Measurements from ENCODE around the gene SDHA. TPM values are rescaled to one million over a fixed set of nuclear protein-coding genes. Genes with fewer than 3 reads are reported as not detected.
"Not testable (repeated sequence)": the region's sequence is repeated elsewhere in the genome, so short reads cannot be mapped to it uniquely, and the experiment has no call there.

The SDHA gene
- total and polyA plus RNA-seq, 2 donors (not counting 1 experiment from before 2014, with no cell fraction given): 77.2 to 137 TPM

DNA sequence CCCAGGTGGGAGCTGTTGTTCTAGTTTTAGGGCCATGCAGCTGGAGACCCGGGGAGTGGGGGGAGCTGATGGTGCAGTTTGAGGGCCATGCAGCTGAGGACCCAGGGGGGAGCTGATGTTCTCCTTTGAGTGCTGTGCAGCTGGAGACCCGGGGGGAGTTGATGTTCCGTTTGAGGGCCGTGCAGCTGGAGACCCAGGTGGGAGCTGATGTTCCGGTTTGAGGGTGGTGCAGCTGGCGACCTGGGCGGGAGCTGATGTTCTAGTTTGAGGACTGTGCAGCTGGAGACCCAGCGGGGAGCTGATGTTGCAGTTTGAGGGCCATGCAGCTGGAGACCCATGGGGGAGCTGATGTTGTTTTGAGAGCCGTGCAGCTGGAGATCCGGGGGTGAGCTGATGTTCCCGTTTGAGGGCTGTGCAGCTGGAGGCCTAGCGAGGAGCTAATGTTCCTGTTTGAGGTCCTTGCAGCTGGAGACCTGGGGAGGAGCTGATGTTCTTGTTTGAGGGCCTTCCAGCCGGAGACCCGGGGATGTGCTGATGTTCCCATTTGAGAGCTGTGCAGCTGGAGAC is 68.0 kb downstream of the SDHA start:
- no peak overlapping the region for H2AFZ ChIP-seq (ENCODE audit: insufficient read depth, low read depth, low read length, poor library complexity, severe bottlenecking)
- Mint-ChIP-seq H3K4me3 (no peak overlapping the region), H3K27ac (no peak overlapping the region), H3K27me3 (no peaks in the 10 kb centered on the region), H3K4me1 (peaks cover 37% of the 10 kb centered on the region), H3K9me3 (ENCODE audit: insufficient read depth) (no peaks in the 10 kb centered on the region)
- TF ChIP-seq EZH2 (IDR thresholded peaks at IDR 0.05; ENCODE audit: borderline replicate concordance, insufficient read depth, low read depth, low read length, poor library complexity, severe bottlenecking): no peak
- TF ChIP-seq, protein P1, sequence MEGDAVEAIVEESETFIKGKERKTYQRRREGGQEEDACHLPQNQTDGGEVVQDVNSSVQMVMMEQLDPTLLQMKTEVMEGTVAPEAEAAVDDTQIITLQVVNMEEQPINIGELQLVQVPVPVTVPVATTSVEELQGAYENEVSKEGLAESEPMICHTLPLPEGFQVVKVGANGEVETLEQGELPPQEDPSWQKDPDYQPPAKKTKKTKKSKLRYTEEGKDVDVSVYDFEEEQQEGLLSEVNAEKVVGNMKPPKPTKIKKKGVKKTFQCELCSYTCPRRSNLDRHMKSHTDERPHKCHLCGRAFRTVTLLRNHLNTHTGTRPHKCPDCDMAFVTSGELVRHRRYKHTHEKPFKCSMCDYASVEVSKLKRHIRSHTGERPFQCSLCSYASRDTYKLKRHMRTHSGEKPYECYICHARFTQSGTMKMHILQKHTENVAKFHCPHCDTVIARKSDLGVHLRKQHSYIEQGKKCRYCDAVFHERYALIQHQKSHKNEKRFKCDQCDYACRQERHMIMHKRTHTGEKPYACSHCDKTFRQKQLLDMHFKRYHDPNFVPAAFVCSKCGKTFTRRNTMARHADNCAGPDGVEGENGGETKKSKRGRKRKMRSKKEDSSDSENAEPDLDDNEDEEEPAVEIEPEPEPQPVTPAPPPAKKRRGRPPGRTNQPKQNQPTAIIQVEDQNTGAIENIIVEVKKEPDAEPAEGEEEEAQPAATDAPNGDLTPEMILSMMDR (IDR thresholded peaks at IDR 0.05): no peak
- no peaks in the 10 kb centered on the region for H3K27me3 ChIP-seq (replicated peaks in 1 of 4; ENCODE audit: control extremely low read depth in 1 of 4, control insufficient read depth in 3 of 4, insufficient read depth in 4 of 4, low read length in 3 of 4)
- H3K4me2 ChIP-seq (replicated peaks; ENCODE audit: low read depth, low read length, poor library complexity, severe bottlenecking): no peak overlapping the region
- no peak overlapping the region for H3K27ac ChIP-seq (ENCODE audit: low read length in 2 of 2)
- ATAC-seq (ENCODE audit: low read depth): no peak
- no peak overlapping the region for H3K9ac ChIP-seq (ENCODE audit: low read length)
- POLR2A ChIA-PET: interaction anchor here (0.6 kb wide), 1 partner anchor 78 kb away, joined by 3 read pairs; no protein-coding TSS in a partner anchor
- H3K4me1 ChIP-seq (ENCODE audit: control insufficient read depth in 2 of 2, insufficient read depth in 2 of 2, low read length in 2 of 2): no peaks in the 10 kb centered on the region
- peaks cover 59% of the 10 kb centered on the region for H3K79me2 ChIP-seq (ENCODE audit: control insufficient read depth, insufficient read depth, low read length)
- no peak for DNase-seq
- CTCF ChIA-PET: interaction anchor here (0.7 to 1.2 kb wide), 2 partner anchors 11 to 31 kb away, joined by 3 read pairs; no protein-coding TSS in a partner anchor
- intact Hi-C loops (cut with micrococcal nuclease): no loop called here
- WGBS (ENCODE audit: insufficient coverage): 71% methylated on average over 14 of the region's 14 CpGs
- peaks cover 58% of the 10 kb centered on the region for H4K20me1 ChIP-seq (ENCODE audit: control insufficient read depth, insufficient read depth, low read length, poor library complexity, severe bottlenecking)
- no peak overlapping the region for H3K4me3 ChIP-seq (ENCODE audit: control extremely low read depth in 1 of 5, extremely low read depth in 1 of 5, insufficient read depth in 1 of 5, low read depth in 2 of 5, low read length in 4 of 5)
- peaks cover 0 to 21% of the 10 kb centered on the region in 2 experiments for H3K36me3 ChIP-seq (replicated peaks in 1 of 2; ENCODE audit: control extremely low read depth in 1 of 2, control insufficient read depth in 1 of 2, extremely low read depth in 1 of 2, insufficient read depth in 2 of 2, low read length in 1 of 2)
- H3K9me3 ChIP-seq (ENCODE audit: control extremely low read depth in 1 of 3, control insufficient read depth in 2 of 3, insufficient read depth in 1 of 3, low read length in 2 of 3): no peaks in the 10 kb centered on the region

DNA sequence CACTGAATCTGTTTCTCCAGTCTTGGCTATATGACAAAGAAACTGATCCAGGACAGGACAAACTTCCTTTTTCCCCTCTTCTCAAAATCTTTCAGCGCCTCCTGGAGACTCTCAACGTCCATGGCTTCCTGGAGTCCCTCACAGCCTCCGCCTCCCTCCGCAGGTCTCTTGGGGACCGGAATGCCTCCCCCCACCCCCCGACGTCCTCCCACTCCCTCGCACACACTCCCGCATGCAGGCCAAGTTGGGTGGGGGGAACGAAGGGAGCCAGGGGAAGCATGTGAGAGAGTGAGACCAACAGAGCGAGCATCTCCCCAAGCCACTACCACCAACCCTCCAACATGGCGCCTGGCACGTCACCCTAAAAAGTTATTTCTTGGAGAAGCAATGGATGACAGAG is 72.1 kb downstream of the SDHA start:
- H3K4me3 ChIP-seq (ENCODE audit: control extremely low read depth in 1 of 5, extremely low read depth in 1 of 5, insufficient read depth in 1 of 5, low read depth in 2 of 5, low read length in 4 of 5); H3K4me2 ChIP-seq (replicated peaks; ENCODE audit: low read depth, low read length, poor library complexity, severe bottlenecking); H3K27ac Mint-ChIP-seq; H3K4me1 ChIP-seq (ENCODE audit: control insufficient read depth in 2 of 2, insufficient read depth in 2 of 2, low read length in 2 of 2); H3K9me3 Mint-ChIP-seq (ENCODE audit: insufficient read depth); H3K9me3 ChIP-seq (ENCODE audit: control extremely low read depth in 1 of 3, control insufficient read depth in 2 of 3, insufficient read depth in 1 of 3, low read length in 2 of 3); ATAC-seq (ENCODE audit: low read depth); H2AFZ ChIP-seq (ENCODE audit: insufficient read depth, low read depth, low read length, poor library complexity, severe bottlenecking); intact Hi-C loops (cut with micrococcal nuclease); CTCF ChIA-PET; DNase-seq; POLR2A ChIA-PET; H3K9ac ChIP-seq (ENCODE audit: low read length); H3K4me3 Mint-ChIP-seq; H3K27ac ChIP-seq (ENCODE audit: low read length in 2 of 2); H3K27me3 Mint-ChIP-seq; H3K27me3 ChIP-seq (replicated peaks in 1 of 4; ENCODE audit: control extremely low read depth in 1 of 4, control insufficient read depth in 3 of 4, insufficient read depth in 4 of 4, low read length in 3 of 4): not testable (repeated sequence)
- Histone ChIP-seq H3K79me2 (ENCODE audit: control insufficient read depth, insufficient read depth, low read length) (peaks cover 36% of the 10 kb centered on the region), H4K20me1 (ENCODE audit: control insufficient read depth, insufficient read depth, low read length, poor library complexity, severe bottlenecking) (peaks cover 35% of the 10 kb centered on the region), H3K36me3 (replicated peaks in 1 of 2; ENCODE audit: control extremely low read depth in 1 of 2, control insufficient read depth in 1 of 2, extremely low read depth in 1 of 2, insufficient read depth in 2 of 2, low read length in 1 of 2) (peaks cover 0 to 14% of the 10 kb centered on the region in 2 experiments)
- WGBS (ENCODE audit: insufficient coverage): no CpG with 5 or more reads among the region's 13 CpGs
- peaks cover 20% of the 10 kb centered on the region for H3K4me1 Mint-ChIP-seq

DNA sequence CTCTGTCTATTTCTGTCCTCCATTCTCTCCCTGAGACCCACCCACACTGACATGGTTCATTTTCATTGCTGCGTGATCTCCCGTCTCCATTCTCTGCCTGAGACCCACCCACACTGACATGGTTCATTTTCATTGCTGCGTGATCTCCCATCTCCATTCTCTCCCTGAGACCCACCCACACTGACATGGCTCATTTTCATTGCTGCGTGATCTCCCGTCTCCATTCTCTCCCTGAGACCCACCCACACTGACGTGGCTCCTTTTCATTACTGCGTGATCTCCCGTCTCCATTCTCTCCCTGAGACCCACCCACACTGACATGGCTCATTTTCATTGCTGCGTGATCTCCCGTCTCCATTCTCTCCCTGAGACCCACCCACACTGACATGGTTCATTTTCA is 73.2 kb downstream of the SDHA start:
- Histone ChIP-seq H4K20me1 (ENCODE audit: control insufficient read depth, insufficient read depth, low read length, poor library complexity, severe bottlenecking) (peaks cover 24% of the 10 kb centered on the region), H3K36me3 (replicated peaks in 1 of 2; ENCODE audit: control extremely low read depth in 1 of 2, control insufficient read depth in 1 of 2, extremely low read depth in 1 of 2, insufficient read depth in 2 of 2, low read length in 1 of 2) (peaks cover 0 to 14% of the 10 kb centered on the region in 2 experiments), H3K79me2 (ENCODE audit: control insufficient read depth, insufficient read depth, low read length) (peaks cover 25% of the 10 kb centered on the region)
- intact Hi-C loops (cut with micrococcal nuclease); H3K4me3 Mint-ChIP-seq; H2AFZ ChIP-seq (ENCODE audit: insufficient read depth, low read depth, low read length, poor library complexity, severe bottlenecking); H3K9me3 Mint-ChIP-seq (ENCODE audit: insufficient read depth); CTCF ChIA-PET; ATAC-seq (ENCODE audit: low read depth); H3K9me3 ChIP-seq (ENCODE audit: control extremely low read depth in 1 of 3, control insufficient read depth in 2 of 3, insufficient read depth in 1 of 3, low read length in 2 of 3); POLR2A ChIA-PET; H3K27ac Mint-ChIP-seq; H3K4me3 ChIP-seq (ENCODE audit: control extremely low read depth in 1 of 5, extremely low read depth in 1 of 5, insufficient read depth in 1 of 5, low read depth in 2 of 5, low read length in 4 of 5); H3K27ac ChIP-seq (ENCODE audit: low read length in 2 of 2); H3K4me1 ChIP-seq (ENCODE audit: control insufficient read depth in 2 of 2, insufficient read depth in 2 of 2, low read length in 2 of 2); H3K27me3 ChIP-seq (replicated peaks in 1 of 4; ENCODE audit: control extremely low read depth in 1 of 4, control insufficient read depth in 3 of 4, insufficient read depth in 4 of 4, low read length in 3 of 4); H3K4me2 ChIP-seq (replicated peaks; ENCODE audit: low read depth, low read length, poor library complexity, severe bottlenecking); DNase-seq; H3K27me3 Mint-ChIP-seq; H3K9ac ChIP-seq (ENCODE audit: low read length): not testable (repeated sequence)
- H3K4me1 Mint-ChIP-seq: peaks cover 24% of the 10 kb centered on the region
- WGBS (ENCODE audit: insufficient coverage): 50% methylated on average over 4 of the region's 10 CpGs

Measured in B cell (primary cell).